Peyer's patch (tissue), 4 donors: ENCODE results near the gene EPHB1. TPM values are rescaled to one million over a fixed set of nuclear protein-coding genes. Genes with fewer than 3 reads are reported as not detected.

Experiments used
- DNase-seq, 3 donors: peaks; one replicate each; pipeline ENCODE4 v3.0.0-alpha.2; 2017 to 2019
- H3K27ac ChIP-seq, 4 donors: fragments of 200-600 bp; sonication (generic); one replicate each; pipeline ENCODE4 v1.5.1; 2016 to 2019
- H3K27me3 ChIP-seq, 2 donors: fragments of 200-600 bp; sonication (generic); one replicate each; pipeline ENCODE4 v1.5.1; 2019
- H3K36me3 ChIP-seq, 3 donors: fragments of 200-600 bp; sonication (generic); one replicate each; pipeline ENCODE4 v1.5.1; 2016 to 2019
- H3K4me1 ChIP-seq, 4 donors: fragments of 200-600 bp; sonication (generic); one replicate each; pipeline ENCODE4 v1.5.1; 2016 to 2019
- H3K4me3 ChIP-seq, 4 donors: fragments of 200-600 bp; sonication (generic); 1 replicate in 3 of 4; 2 replicates in 1 of 4; pipeline ENCODE4 v1.5.1; 2016 to 2019; ENCODE audit warnings: mild to moderate bottlenecking in 1 of 4
- H3K9me3 ChIP-seq, 4 donors: fragments of 200-600 bp; sonication (generic); one replicate each; pipeline ENCODE4 v1.5.1; 2016 to 2019; ENCODE audit warnings: mild to moderate bottlenecking in 1 of 4
- POLR2A ChIP-seq, 2 donors: fragments of 450-650 bp; IDR thresholded peaks; one replicate each; pipeline ENCODE4 v1.5.1; 2017; ENCODE audit warnings: antibody characterized with exemption in 2 of 2, mild to moderate bottlenecking in 2 of 2, moderate library complexity in 2 of 2
- total RNA-seq, 4 donors: library from RNA; depleted of rRNA; stranded (reverse); fragments of >200 nt; gene quantifications; one replicate each; pipeline ENCODE4 v1.1.0, GENCODE V29; 2016
- TF ChIP-seq, protein P1 (sequence below), 6 experiments: fragments of 450-650 bp in 4 of 6; fragments of 200-600 bp in 2 of 6; sonication (generic) in 1 of 6; IDR thresholded peaks; one replicate each; pipeline ENCODE4 v1.5.1; 2017 to 2019; ENCODE audit warnings: antibody characterized with exemption in 6 of 6, mild to moderate bottlenecking in 3 of 6, moderate library complexity in 1 of 6

Gene EPHB1
- total RNA-seq, 4 donors from 2014 or later: 0.18 to 3.2 (median 0.68) TPM

DNA sequence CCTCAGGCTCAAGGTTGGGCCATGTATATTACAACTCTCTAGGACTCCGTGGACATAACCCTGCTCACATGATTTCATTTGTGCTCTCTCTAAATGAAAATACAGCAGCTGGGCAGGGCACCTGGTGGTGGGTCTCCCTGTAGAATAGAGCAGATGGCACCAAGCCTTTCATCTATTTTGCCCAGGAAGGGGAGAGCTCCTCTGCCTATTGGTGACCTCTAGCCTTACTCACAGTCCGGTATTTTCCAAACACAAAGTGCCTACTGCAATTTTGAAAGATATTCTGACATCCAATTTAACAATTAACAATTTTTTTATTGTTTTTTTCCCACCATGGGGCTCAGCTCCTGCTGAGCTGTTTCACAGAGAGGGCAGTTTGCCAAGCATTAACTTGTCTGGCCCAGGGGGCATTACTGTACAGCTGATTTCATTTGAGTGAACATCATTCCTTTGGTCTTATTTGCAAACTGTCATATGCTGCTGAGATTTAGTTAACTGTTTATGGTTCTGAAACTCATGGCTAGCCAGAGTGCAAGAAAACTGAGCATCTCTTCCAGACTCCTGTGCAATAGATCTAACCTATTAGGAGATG, 474.0 kb downstream of the EPHB1 start:
- Histone ChIP-seq H3K36me3 (no peaks in the 10 kb centered on the region), H3K4me1 (no peaks in the 10 kb centered on the region), H3K27me3 (no peaks in the 10 kb centered on the region), H3K9me3 (no peaks in the 10 kb centered on the region), H3K4me3 (no peak overlapping the region), H3K27ac (no peak overlapping the region)
- TF ChIP-seq, protein P1, sequence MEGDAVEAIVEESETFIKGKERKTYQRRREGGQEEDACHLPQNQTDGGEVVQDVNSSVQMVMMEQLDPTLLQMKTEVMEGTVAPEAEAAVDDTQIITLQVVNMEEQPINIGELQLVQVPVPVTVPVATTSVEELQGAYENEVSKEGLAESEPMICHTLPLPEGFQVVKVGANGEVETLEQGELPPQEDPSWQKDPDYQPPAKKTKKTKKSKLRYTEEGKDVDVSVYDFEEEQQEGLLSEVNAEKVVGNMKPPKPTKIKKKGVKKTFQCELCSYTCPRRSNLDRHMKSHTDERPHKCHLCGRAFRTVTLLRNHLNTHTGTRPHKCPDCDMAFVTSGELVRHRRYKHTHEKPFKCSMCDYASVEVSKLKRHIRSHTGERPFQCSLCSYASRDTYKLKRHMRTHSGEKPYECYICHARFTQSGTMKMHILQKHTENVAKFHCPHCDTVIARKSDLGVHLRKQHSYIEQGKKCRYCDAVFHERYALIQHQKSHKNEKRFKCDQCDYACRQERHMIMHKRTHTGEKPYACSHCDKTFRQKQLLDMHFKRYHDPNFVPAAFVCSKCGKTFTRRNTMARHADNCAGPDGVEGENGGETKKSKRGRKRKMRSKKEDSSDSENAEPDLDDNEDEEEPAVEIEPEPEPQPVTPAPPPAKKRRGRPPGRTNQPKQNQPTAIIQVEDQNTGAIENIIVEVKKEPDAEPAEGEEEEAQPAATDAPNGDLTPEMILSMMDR (IDR thresholded peaks at IDR 0.05): no peak
- DNase-seq: no peak

GRCh38 chr3:135271177-135272025, 476.3 kb downstream of the EPHB1 start:
- Histone ChIP-seq H3K27ac (no peak overlapping the region), H3K4me1 (no peaks in the 10 kb centered on the region), H3K36me3 (no peaks in the 10 kb centered on the region), H3K9me3 (no peaks in the 10 kb centered on the region), H3K4me3 (no peak overlapping the region), H3K27me3 (no peaks in the 10 kb centered on the region)
- DNase-seq: no peak
- TF ChIP-seq, protein P1 (IDR thresholded peaks at IDR 0.05): no peak
- TF ChIP-seq POLR2A (IDR thresholded peaks at IDR 0.05): no peak

DNA sequence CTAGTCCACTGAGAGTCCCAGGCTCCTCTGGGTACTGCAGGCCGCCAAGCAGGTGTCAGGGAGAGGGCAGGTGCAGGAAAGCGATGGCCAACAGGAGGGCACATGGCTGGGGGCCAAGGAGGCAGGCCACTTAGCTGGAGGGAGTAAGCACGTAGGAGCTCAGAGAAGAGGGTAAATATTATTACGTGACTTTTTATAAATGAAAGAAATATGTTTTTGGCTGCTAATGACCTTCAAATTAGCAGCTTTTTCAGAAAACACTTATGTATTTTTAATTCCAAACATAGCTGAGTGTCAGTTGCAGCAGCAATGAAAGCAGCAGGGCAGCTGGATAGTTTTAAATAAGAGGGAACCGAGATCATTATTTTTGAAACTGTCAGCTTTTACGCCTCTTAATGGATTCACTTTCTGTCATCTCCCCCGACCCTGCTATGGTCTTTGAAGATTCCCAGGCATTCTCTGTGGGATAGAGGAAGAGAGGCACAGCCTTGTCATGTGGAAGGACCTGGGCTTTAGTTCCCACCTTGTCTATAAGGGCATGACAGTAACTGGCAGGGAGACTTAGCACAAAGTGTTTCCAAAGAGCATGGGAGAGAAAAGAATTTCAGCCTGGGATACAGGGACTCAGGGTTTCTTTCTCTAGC, 477.1 kb downstream of the EPHB1 start:
- Histone ChIP-seq H3K4me1 (no peaks in the 10 kb centered on the region), H3K36me3 (no peaks in the 10 kb centered on the region), H3K27ac (no peak overlapping the region), H3K9me3 (no peaks in the 10 kb centered on the region), H3K27me3 (no peaks in the 10 kb centered on the region), H3K4me3 (no peak overlapping the region)
- TF ChIP-seq, protein P1 (IDR thresholded peaks at IDR 0.05): no peak
- TF ChIP-seq POLR2A (IDR thresholded peaks at IDR 0.05): no peak
- no peak for DNase-seq

- Histone ChIP-seq H3K27me3 (no peaks in the 10 kb centered on the region), H3K36me3 (no peaks in the 10 kb centered on the region), H3K27ac (no peak overlapping the region), H3K9me3 (no peaks in the 10 kb centered on the region), H3K4me3 (no peak overlapping the region), H3K4me1 (no peaks in the 10 kb centered on the region)
- no peak for TF ChIP-seq POLR2A (IDR thresholded peaks at IDR 0.05)
- TF ChIP-seq, protein P1 (IDR thresholded peaks at IDR 0.05): no peak
- DNase-seq: no peak
Observed at GRCh38 chr3:135292162-135292561, 497.1 kb downstream of the EPHB1 start.

DNA sequence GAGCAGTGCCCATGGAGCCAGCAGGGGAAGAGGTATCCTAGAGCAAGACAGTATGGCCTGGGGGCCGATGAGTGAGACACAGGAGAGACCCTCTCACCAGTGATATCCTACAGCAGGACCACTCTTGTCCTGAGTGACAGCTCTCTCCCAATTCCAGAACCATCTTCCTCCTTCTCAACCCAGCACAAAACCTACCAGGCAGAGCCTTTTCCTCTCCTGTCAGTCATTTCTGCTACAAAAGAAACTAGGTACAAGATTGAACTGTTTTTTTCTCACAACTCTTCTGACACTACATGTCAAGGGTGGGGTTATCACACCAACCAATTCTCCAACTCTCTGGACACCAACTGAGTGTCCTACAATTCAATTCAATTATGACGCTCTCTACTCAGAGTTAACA, 506.6 kb downstream of the EPHB1 start:
- no peak for TF ChIP-seq POLR2A (IDR thresholded peaks at IDR 0.05)
- TF ChIP-seq, protein P1 (IDR thresholded peaks at IDR 0.05): no peak

More for the DNA sequence above, 506.6 kb downstream of the EPHB1 start:
- Histone ChIP-seq H3K4me3 (no peak overlapping the region), H3K27ac (no peak overlapping the region), H3K27me3 (no peaks in the 10 kb centered on the region), H3K4me1 (no peaks in the 10 kb centered on the region), H3K9me3 (no peaks in the 10 kb centered on the region), H3K36me3 (no peaks in the 10 kb centered on the region)
- no peak for DNase-seq
